Stomach smooth muscle (tissue), 2 donors: ENCODE results near the gene KCNJ6.

Experiments
- H3K27ac ChIP-seq: one replicate; pipeline ENCODE4 v1.7.0; 2013; ENCODE audit warnings: mild to moderate bottlenecking, low read length, inconsistent platforms
- H3K27me3 ChIP-seq, 2 donors: one replicate each; pipeline ENCODE4 v1.7.0; 2013; ENCODE audit warnings: low read length in 2 of 2; ENCODE audit not compliant: insufficient read depth in 2 of 2, control insufficient read depth in 1 of 2
- H3K36me3 ChIP-seq, 2 donors: one replicate each; pipeline ENCODE4 v1.7.0; 2013; ENCODE audit warnings: low read length in 2 of 2; ENCODE audit not compliant: control insufficient read depth in 2 of 2, insufficient read depth in 2 of 2
- H3K4me1 ChIP-seq: one replicate; pipeline ENCODE4 v1.7.0; 2013; ENCODE audit warnings: low read length; ENCODE audit not compliant: control insufficient read depth, insufficient read depth
- H3K4me3 ChIP-seq, 2 donors: one replicate each; pipeline ENCODE4 v1.7.0; 2013; ENCODE audit warnings: low read length in 2 of 2
- H3K9ac ChIP-seq, 2 donors: one replicate each; pipeline ENCODE4 v1.7.0; 2013; ENCODE audit warnings: low read length in 2 of 2, mild to moderate bottlenecking in 1 of 2
- H3K9me3 ChIP-seq, 2 donors: one replicate each; pipeline ENCODE4 v1.7.0; 2013; ENCODE audit warnings: low read length in 2 of 2; ENCODE audit not compliant: control insufficient read depth in 2 of 2
- donor health status: healthy.
- donor health status: Pancreatic carcinoma.

The KCNJ6 gene

DNA sequence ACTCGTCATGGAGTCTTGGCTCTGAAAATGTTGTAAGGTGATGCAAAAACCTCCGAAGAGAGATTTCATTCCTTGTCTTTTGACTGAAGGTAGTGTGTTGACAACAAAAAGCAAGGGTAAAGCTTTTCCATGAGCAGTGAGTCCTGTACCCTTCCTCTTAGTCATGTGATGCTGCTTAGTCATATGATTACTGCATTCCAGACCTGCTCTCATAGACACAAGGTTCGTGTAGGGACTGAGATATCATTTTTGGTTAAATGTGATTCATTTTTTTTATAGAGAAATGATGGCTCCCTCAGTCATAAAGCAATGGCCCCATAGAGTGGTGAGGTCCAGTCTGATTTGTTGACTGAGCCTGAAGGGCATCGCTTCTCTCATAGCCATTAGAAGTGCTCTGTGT is 9.2 kb downstream of the KCNJ6 start:
- Histone ChIP-seq H3K4me1 (no peaks in the 10 kb centered on the region), H3K36me3 (no peaks in the 10 kb centered on the region), H3K9me3 (no peaks in the 10 kb centered on the region), H3K27me3 (peaks cover 0 to 3% of the 10 kb centered on the region in 2 donors), H3K4me3 (no peak overlapping the region), H3K27ac (no peak overlapping the region), H3K9ac (no peak overlapping the region)

- no peaks in the 10 kb centered on the region for H3K4me1 ChIP-seq
- no peak overlapping the region for H3K4me3 ChIP-seq
- H3K9ac ChIP-seq = no peak overlapping the region
- no peaks in the 10 kb centered on the region for H3K9me3 ChIP-seq
- no peak overlapping the region for H3K27ac ChIP-seq
- no peaks in the 10 kb centered on the region for H3K36me3 ChIP-seq
- H3K27me3 ChIP-seq = peaks cover 0 to 3% of the 10 kb centered on the region in 2 donors
These were observed 11.0 kb downstream of the KCNJ6 start for GRCh38 chr21:37905291-37905690.

DNA sequence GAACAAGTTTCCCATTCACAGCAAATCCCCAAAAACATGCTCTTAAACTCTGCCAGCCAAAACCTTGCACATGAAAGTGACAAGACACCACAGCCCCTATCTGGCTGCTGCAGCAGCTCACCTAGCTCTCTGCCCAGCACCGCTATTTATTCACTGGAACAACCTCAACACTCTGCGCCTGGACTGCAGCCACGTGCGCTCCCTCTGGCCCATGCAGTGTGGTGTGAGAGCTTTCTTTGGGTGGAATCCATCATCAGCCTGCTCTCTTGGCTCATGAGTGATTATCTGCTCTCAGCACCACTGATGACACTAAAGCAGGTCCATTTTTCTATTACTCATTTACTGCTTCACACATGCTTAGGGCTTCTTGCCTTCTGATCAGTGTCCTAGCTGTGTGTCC is 11.4 kb downstream of the KCNJ6 start:
- no peaks in the 10 kb centered on the region for H3K9me3 ChIP-seq
- no peaks in the 10 kb centered on the region for H3K4me1 ChIP-seq
- no peak overlapping the region for H3K27ac ChIP-seq
- peaks cover 0 to 3% of the 10 kb centered on the region in 2 donors for H3K27me3 ChIP-seq
- no peaks in the 10 kb centered on the region for H3K36me3 ChIP-seq
- H3K9ac ChIP-seq = no peak overlapping the region
- no peak overlapping the region for H3K4me3 ChIP-seq

GRCh38 chr21:37903396-37903795 is 12.9 kb downstream of the KCNJ6 start:
- Histone ChIP-seq H3K27me3 (peaks cover 0 to 3% of the 10 kb centered on the region in 2 donors), H3K4me1 (no peaks in the 10 kb centered on the region), H3K4me3 (no peak overlapping the region), H3K9me3 (no peaks in the 10 kb centered on the region), H3K27ac (no peak overlapping the region), H3K9ac (no peak overlapping the region), H3K36me3 (no peaks in the 10 kb centered on the region)

- Histone ChIP-seq H3K27me3 (peaks cover 4 to 8% of the 10 kb centered on the region in 2 donors), H3K9me3 (no peaks in the 10 kb centered on the region), H3K9ac (no peak overlapping the region), H3K4me3 (no peak overlapping the region), H3K36me3 (no peaks in the 10 kb centered on the region), H3K27ac (no peak overlapping the region), H3K4me1 (no peaks in the 10 kb centered on the region)
These were observed 17.1 kb downstream of the KCNJ6 start for GRCh38 chr21:37899146-37899545.

DNA sequence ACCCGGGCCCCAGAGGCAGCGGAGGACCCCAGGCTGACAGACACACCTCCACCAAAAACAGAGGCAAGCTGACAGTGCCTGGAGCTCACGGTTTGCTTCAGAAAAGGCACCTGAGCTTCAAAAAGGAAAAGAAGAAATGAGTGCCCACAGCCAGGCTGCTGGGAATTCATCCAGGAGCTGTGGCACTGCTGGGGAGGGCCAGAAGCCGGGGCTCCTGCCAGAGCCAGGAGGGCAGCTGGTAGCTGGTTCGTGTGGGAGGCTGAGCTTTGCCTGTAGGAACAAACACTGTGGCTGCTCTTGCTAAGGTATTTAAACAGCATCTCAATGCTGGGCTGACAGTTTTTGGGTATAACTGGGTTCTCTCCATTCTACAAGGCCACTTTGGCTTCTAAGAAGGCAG is 19.5 kb downstream of the KCNJ6 start:
- Histone ChIP-seq H3K9me3 (no peaks in the 10 kb centered on the region), H3K36me3 (no peaks in the 10 kb centered on the region), H3K9ac (no peak overlapping the region), H3K4me1 (no peaks in the 10 kb centered on the region), H3K27ac (no peak overlapping the region), H3K27me3 (peaks cover 4 to 8% of the 10 kb centered on the region in 2 donors), H3K4me3 (no peak overlapping the region)

DNA sequence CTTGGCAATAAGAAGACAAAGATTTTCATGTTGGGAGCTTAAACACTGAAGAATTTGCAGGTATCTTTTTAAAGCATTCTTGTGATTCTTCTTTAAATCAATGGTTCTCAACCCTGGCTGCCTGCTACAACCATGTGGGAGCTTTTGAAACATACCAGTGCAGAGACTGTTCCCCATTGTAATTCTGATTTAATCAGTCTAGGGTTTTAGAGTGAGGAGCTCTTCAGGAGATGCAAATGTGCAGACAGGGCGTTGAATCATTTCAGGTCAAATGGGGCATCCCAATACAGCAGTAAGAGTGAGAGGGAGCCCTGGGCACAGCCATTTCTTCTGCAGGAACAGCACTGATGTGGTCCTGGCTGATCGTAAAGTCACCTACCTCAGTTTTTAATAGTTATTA is 24.3 kb downstream of the KCNJ6 start:
- H3K36me3 ChIP-seq = no peaks in the 10 kb centered on the region
- H3K9ac ChIP-seq = no peak overlapping the region
- H3K4me1 ChIP-seq = no peaks in the 10 kb centered on the region
- peaks cover 4 to 11% of the 10 kb centered on the region in 2 donors for H3K27me3 ChIP-seq
- no peak overlapping the region for H3K27ac ChIP-seq
- H3K4me3 ChIP-seq = no peak overlapping the region
- no peaks in the 10 kb centered on the region for H3K9me3 ChIP-seq

GRCh38 chr21:37888659-37889058 is 27.6 kb downstream of the KCNJ6 start:
- Histone ChIP-seq H3K36me3 (no peaks in the 10 kb centered on the region), H3K27me3 (peaks cover 0 to 14% of the 10 kb centered on the region in 2 donors), H3K4me3 (no peak overlapping the region), H3K27ac (no peak overlapping the region), H3K4me1 (no peaks in the 10 kb centered on the region), H3K9me3 (peaks cover 0 to 3% of the 10 kb centered on the region in 2 donors), H3K9ac (no peak overlapping the region)

GRCh38 chr21:37886726-37887299 is 29.4 kb downstream of the KCNJ6 start:
- H3K4me1 ChIP-seq = no peaks in the 10 kb centered on the region
- no peak overlapping the region for H3K9ac ChIP-seq
- no peak overlapping the region for H3K4me3 ChIP-seq
- H3K36me3 ChIP-seq = no peaks in the 10 kb centered on the region
- peaks cover 0 to 15% of the 10 kb centered on the region in 2 donors for H3K27me3 ChIP-seq
- H3K27ac ChIP-seq = no peak overlapping the region
- H3K9me3 ChIP-seq = peaks cover 0 to 3% of the 10 kb centered on the region in 2 donors

DNA sequence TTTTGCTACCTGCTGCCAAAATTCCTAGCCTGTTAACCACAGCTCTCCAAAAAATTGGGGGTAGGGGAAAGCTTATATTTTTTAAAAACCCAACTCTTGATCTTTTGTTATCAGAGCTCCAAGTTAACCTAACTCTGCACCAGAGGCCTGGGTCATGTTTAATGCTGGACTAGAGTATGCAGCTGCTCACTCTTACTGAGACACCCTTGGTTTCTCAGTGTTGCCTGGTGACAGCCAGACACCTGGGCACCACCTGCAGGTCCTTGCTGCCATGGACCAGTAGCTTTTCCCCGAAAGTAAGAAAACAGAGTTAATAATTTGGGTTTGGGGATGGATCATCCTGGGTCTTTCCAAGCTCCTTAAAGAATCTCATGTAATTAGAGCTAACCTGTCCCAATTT is 30.1 kb downstream of the KCNJ6 start:
- Histone ChIP-seq H3K27ac (no peak overlapping the region), H3K4me3 (no peak overlapping the region), H3K4me1 (no peaks in the 10 kb centered on the region), H3K36me3 (no peaks in the 10 kb centered on the region), H3K27me3 (peaks cover 0 to 15% of the 10 kb centered on the region in 2 donors), H3K9ac (no peak overlapping the region), H3K9me3 (peaks cover 0 to 3% of the 10 kb centered on the region in 2 donors)

- no peak overlapping the region for H3K27ac ChIP-seq
- H3K4me3 ChIP-seq = no peak overlapping the region
- H3K9me3 ChIP-seq = peaks cover 0 to 3% of the 10 kb centered on the region in 2 donors
- H3K4me1 ChIP-seq = no peaks in the 10 kb centered on the region
- no peak overlapping the region for H3K9ac ChIP-seq
- H3K27me3 ChIP-seq = peaks cover 3 to 8% of the 10 kb centered on the region in 2 donors
- H3K36me3 ChIP-seq = no peaks in the 10 kb centered on the region
These were observed 37.2 kb downstream of the KCNJ6 start for GRCh38 chr21:37878946-37879660.
